WTC11 (cell line): ENCODE results near the gene UCP3. TPM values are rescaled to one million over a fixed set of nuclear protein-coding genes. Genes with fewer than 3 reads are reported as not detected.
A peak's percentile ranks its signal among the peaks of the same experiment; 100 is the strongest.
"Not testable (repeated sequence)": the region's sequence is repeated elsewhere in the genome, so short reads cannot be mapped to it uniquely, and the experiment has no call there.

Experiments used
- ATAC-seq: fragments of 200-7000 bp; cut with Tn5 transposase; 2 replicates; pipeline ENCODE4 v1.10.0; 2021; ENCODE audit warnings: mild to moderate bottlenecking, moderate library complexity
- CTCF ChIA-PET: fragments of 300-600 bp; sonication (Branson Sonifier 250); formaldehyde crosslinking; loops from one replicate; lab custom pipeline; 2021; ENCODE audit warnings: antibody characterized with exemption; lab: Charles Lee
- POLR2A ChIA-PET: fragments of 350-600 bp; sonication (Branson Sonifier 250); formaldehyde crosslinking; loops from one replicate; lab custom pipeline; 2021; ENCODE audit warnings: antibody characterized with exemption; lab: Charles Lee
- DNase-seq: peaks from one replicate; pipeline ENCODE4 v3.0.0; 2021; ENCODE audit warnings: low spot score
- H3K27ac Mint-ChIP-seq: 2 replicates; pipeline ENCODE4 v1.8.0; 2021; ENCODE audit warnings: mixed read lengths
- H3K27me3 Mint-ChIP-seq: 2 replicates; pipeline ENCODE4 v1.8.0; 2021; ENCODE audit warnings: low read depth, mild to moderate bottlenecking, moderate library complexity, mixed read lengths
- H3K36me3 Mint-ChIP-seq: 2 replicates; pipeline ENCODE4 v1.8.0; 2021; ENCODE audit warnings: mixed read lengths
- H3K4me1 Mint-ChIP-seq: 2 replicates; pipeline ENCODE4 v1.8.0; 2022; ENCODE audit warnings: mixed read lengths
- H3K4me3 Mint-ChIP-seq: 2 replicates; pipeline ENCODE4 v1.8.0; 2021; ENCODE audit warnings: mild to moderate bottlenecking, moderate library complexity, mixed read lengths
- H3K9me3 Mint-ChIP-seq: 2 replicates; pipeline ENCODE4 v1.8.0; 2021; ENCODE audit warnings: mixed read lengths
- EMX1 ChIP-seq: fragments of 250-450 bp; sonication (Bioruptor Pico); IDR thresholded peaks from 2 replicates; pipeline ENCODE4 v1.8.0; 2021; ENCODE audit warnings: mild to moderate bottlenecking
- FOXP1 ChIP-seq: sonication (generic); formaldehyde crosslinking; IDR thresholded peaks from 2 replicates; pipeline ENCODE4 v1.8.0; 2022; ENCODE audit warnings: missing genetic modification reagents, mild to moderate bottlenecking, moderate library complexity, borderline replicate concordance
- GRHL2 ChIP-seq: fragments of 250-450 bp; sonication (Bioruptor Pico); IDR thresholded peaks from 2 replicates; pipeline ENCODE4 v1.8.0; 2022; ENCODE audit warnings: mild to moderate bottlenecking, moderate library complexity; ENCODE audit not compliant: insufficient replicate concordance, severe bottlenecking
- IRF2 ChIP-seq: sonication (generic); formaldehyde crosslinking; IDR thresholded peaks from 2 replicates; pipeline ENCODE4 v1.8.0; 2022; ENCODE audit warnings: low read depth, missing genetic modification reagents, borderline replicate concordance
- NFYB ChIP-seq: sonication (generic); formaldehyde crosslinking; conservative IDR thresholded peaks from 2 replicates; pipeline ENCODE4 v1.8.0; 2022; ENCODE audit warnings: low read depth, missing genetic modification reagents
- TCF7 ChIP-seq: sonication (generic); formaldehyde crosslinking; IDR thresholded peaks from 2 replicates; pipeline ENCODE4 v1.8.0; 2022; ENCODE audit warnings: mild to moderate bottlenecking, low read depth, missing genetic modification reagents, moderate library complexity
- TEAD1 ChIP-seq: sonication (generic); formaldehyde crosslinking; IDR thresholded peaks from 2 replicates; pipeline ENCODE4 v1.8.0; 2022; ENCODE audit warnings: mild to moderate bottlenecking, missing genetic modification reagents
- TEAD4 ChIP-seq: sonication (generic); formaldehyde crosslinking; IDR thresholded peaks from 2 replicates; pipeline ENCODE4 v1.8.0; 2022; ENCODE audit warnings: mild to moderate bottlenecking, missing genetic modification reagents
- ZNF121 ChIP-seq: sonication (generic); formaldehyde crosslinking; IDR thresholded peaks from 2 replicates; pipeline ENCODE4 v1.8.0; 2023; ENCODE audit warnings: missing genetic modification reagents
- ZNF317 ChIP-seq: sonication (generic); formaldehyde crosslinking; IDR thresholded peaks from 2 replicates; pipeline ENCODE4 v1.8.1; 2023; ENCODE audit warnings: low read depth, mild to moderate bottlenecking, moderate library complexity, missing genetic modification reagents, borderline replicate concordance
- total RNA-seq: library from RNA; stranded (reverse); gene quantifications from 3 replicates; pipeline ENCODE4 v1.2.3, GENCODE V29; 2021
- TF ChIP-seq, protein P1 (sequence below): fragments of 200-600 bp; IDR thresholded peaks from 2 replicates; pipeline ENCODE4 v1.8.0; 2022; ENCODE audit warnings: antibody characterized with exemption
- TF ChIP-seq, protein P2 (sequence below): fragments of 250-450 bp; sonication (Bioruptor Pico); IDR thresholded peaks from 2 replicates; pipeline ENCODE4 v2.1.2; 2022; ENCODE audit warnings: mild to moderate bottlenecking, moderate library complexity
- TF ChIP-seq, protein P3 (sequence below): sonication (generic); formaldehyde crosslinking; IDR thresholded peaks from 2 replicates; pipeline ENCODE4 v1.8.0; 2023; ENCODE audit warnings: missing genetic modification reagents
- TF ChIP-seq, protein P4 (sequence below): sonication (generic); formaldehyde crosslinking; IDR thresholded peaks from 2 replicates; pipeline ENCODE4 v1.8.1; 2023; ENCODE audit warnings: mild to moderate bottlenecking, missing genetic modification reagents, moderate library complexity
- TF ChIP-seq, protein P5 (sequence below): sonication (generic); formaldehyde crosslinking; IDR thresholded peaks from 2 replicates; pipeline ENCODE4 v1.8.1; 2023; ENCODE audit warnings: mild to moderate bottlenecking, moderate library complexity, missing genetic modification reagents
- TF ChIP-seq, protein P6 (sequence below): sonication (generic); formaldehyde crosslinking; IDR thresholded peaks from 2 replicates; pipeline ENCODE4 v1.8.0; 2022; ENCODE audit warnings: mild to moderate bottlenecking, missing genetic modification reagents

UCP3 gene
- total RNA-seq, 1 experiment from 2014 or later: 0.55 TPM

DNA sequence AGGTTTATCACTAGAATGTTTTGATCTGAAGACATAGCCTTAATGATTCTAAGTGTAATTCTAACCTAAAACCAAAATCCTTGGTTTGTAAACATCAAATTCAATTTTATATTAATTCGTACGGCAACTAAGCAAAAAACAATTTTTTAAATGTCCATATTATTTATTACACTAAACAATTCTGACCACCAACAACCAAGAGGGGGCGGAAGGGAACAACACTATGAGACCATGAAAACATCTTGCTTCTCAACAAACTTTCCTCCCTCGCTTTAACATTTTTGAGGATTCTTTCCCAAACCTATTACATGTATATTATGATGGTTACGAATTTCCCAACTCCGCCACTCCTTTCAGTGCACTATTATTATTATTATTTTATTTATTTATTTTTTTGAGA, 19.7 kb downstream of the UCP3 start:
- Mint-ChIP-seq H3K36me3 (no peaks in the 10 kb centered on the region), H3K4me1 (peaks cover 11% of the 10 kb centered on the region), H3K27me3 (peaks cover under 1% of the 10 kb centered on the region; the same call in 1 of the 2 replicates), H3K27ac (no peak overlapping the region), H3K4me3 (no peak overlapping the region), H3K9me3 (no peaks in the 10 kb centered on the region)
- TF ChIP-seq GRHL2 (CRISPR knock-in tag) (no peak), ZNF121 (no peak), FOXP1 (CRISPR knock-in tag) (no peak), IRF2 (CRISPR knock-in tag) (no peak)
- TF ChIP-seq, protein P1, sequence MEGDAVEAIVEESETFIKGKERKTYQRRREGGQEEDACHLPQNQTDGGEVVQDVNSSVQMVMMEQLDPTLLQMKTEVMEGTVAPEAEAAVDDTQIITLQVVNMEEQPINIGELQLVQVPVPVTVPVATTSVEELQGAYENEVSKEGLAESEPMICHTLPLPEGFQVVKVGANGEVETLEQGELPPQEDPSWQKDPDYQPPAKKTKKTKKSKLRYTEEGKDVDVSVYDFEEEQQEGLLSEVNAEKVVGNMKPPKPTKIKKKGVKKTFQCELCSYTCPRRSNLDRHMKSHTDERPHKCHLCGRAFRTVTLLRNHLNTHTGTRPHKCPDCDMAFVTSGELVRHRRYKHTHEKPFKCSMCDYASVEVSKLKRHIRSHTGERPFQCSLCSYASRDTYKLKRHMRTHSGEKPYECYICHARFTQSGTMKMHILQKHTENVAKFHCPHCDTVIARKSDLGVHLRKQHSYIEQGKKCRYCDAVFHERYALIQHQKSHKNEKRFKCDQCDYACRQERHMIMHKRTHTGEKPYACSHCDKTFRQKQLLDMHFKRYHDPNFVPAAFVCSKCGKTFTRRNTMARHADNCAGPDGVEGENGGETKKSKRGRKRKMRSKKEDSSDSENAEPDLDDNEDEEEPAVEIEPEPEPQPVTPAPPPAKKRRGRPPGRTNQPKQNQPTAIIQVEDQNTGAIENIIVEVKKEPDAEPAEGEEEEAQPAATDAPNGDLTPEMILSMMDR: 0 out of 2 replicates have a peak, but pooled peaks have one; percentile 16
- ATAC-seq: no peak; the same call in 1 of the 2 replicates
- CTCF ChIA-PET: no interaction called here
- DNase-seq: no peak
- POLR2A ChIA-PET: no interaction called here

DNA sequence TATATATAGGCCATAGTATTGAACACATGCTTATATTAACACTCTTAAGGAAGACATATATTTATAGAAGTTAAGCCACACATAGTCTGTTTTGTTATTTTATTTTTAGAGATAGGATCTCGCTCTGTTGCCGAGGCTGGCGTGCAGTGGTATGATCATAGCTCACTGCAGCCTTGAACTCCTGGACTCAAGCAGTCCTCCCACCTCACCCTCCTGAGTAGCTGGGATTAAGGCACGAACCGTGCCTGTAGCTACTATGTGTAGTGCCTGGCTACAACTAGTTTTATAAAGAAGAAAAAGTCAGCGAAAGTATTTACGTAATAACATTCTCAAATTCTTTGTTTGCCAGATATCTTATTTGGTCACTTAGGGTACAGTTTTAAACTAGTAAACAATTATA, 20.7 kb downstream of the UCP3 start:
- ChIA-PET POLR2A (no interaction called here), CTCF (no interaction called here)
- H3K27ac Mint-ChIP-seq: no peak overlapping the region
- no peaks in the 10 kb centered on the region for H3K36me3 Mint-ChIP-seq
- H3K9me3 Mint-ChIP-seq: no peaks in the 10 kb centered on the region
- no peak for ATAC-seq
- H3K4me1 Mint-ChIP-seq: peaks cover 19% of the 10 kb centered on the region
- H3K4me3 Mint-ChIP-seq: no peak overlapping the region
- TF ChIP-seq IRF2 (CRISPR knock-in tag): no peak
- no peak for TF ChIP-seq EMX1
- no peak for TF ChIP-seq NFYB (CRISPR knock-in tag)
- TF ChIP-seq, protein P2, sequence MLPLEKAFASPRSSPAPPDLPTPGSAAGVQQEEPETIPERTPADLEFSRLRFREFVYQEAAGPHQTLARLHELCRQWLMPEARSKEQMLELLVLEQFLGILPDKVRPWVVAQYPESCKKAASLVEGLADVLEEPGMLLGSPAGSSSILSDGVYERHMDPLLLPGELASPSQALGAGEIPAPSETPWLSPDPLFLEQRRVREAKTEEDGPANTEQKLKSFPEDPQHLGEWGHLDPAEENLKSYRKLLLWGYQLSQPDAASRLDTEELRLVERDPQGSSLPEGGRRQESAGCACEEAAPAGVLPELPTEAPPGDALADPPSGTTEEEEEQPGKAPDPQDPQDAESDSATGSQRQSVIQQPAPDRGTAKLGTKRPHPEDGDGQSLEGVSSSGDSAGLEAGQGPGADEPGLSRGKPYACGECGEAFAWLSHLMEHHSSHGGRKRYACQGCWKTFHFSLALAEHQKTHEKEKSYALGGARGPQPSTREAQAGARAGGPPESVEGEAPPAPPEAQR (CRISPR knock-in tag): no peak
- no peak for TF ChIP-seq TEAD4 (CRISPR knock-in tag)
- TF ChIP-seq, protein P3, sequence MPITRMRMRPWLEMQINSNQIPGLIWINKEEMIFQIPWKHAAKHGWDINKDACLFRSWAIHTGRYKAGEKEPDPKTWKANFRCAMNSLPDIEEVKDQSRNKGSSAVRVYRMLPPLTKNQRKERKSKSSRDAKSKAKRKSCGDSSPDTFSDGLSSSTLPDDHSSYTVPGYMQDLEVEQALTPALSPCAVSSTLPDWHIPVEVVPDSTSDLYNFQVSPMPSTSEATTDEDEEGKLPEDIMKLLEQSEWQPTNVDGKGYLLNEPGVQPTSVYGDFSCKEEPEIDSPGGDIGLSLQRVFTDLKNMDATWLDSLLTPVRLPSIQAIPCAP (CRISPR knock-in tag): no peak
- TF ChIP-seq ZNF317: no peak
- no peak for TF ChIP-seq TEAD1
- peaks cover 6% of the 10 kb centered on the region for H3K27me3 Mint-ChIP-seq
- DNase-seq: no peak

DNA sequence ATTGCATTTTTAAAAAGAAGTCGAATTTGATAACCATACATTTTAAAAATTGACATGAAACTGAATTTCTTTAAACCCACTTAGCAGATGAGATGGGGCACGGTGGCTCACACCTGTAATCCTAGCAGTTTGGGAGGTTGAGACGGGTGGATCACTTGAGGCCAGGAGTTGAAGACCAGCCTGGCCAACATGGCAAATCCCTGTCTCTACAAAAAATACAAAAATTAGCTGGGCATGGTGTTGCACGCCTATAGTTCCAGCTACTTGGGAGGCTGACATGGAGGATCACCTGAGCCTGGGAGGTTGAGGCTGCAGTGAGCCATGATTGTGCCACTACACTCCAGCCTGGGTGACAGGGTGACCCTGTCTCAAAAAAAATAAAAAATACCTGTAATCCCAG, 23.2 kb downstream of the UCP3 start:
- peaks cover 23% of the 10 kb centered on the region for H3K4me1 Mint-ChIP-seq
- POLR2A ChIA-PET: not testable (repeated sequence)
- CTCF ChIA-PET: interaction anchor here (0.6 kb wide), 1 partner anchor 12 kb away, joined by 3 read pairs; no protein-coding TSS in a partner anchor

DNA sequence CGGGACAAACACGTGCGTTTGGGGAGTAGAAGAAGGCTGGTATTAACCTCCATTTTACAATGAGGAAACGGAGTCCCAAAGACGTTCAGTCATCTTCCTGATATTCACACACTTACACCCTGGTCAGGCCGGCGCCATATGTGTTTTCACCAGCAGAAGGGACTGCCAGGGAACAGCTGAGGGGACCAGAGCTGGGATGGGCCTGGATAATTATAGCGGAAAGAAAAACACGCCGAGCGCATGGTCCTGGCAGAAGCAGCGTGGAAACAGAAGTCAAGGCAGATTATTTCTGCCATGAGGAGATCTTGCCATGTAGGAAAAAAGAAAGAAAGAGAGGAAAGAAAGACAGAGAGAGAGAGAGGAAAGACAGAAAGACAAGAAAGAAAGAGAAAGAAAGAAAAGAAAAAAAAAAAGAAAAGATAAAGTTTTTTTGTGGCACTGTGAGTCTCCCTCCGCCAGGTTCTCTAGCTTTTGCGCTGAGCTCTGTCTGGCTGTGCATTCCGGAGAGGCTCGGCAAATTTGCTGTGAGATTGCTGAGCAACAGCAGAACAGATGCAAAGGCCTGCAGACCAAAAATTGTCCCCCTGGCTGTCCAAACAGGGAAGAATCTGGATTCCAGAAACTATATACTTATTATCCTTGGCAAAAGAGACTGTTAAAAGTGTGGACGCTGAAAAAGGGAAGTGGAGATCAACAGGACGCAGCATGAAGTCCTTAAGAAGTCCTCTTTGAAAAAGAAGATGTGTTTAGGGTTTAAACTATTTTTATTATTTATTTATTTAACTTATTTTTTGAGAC, 24.9 kb downstream of the UCP3 start:
- H3K27me3 Mint-ChIP-seq: peaks cover 6% of the 10 kb centered on the region
- peak overlapping the region; percentile 94 for H3K4me3 Mint-ChIP-seq
- ChIA-PET POLR2A (interaction anchor here (0.5 kb wide), 1 partner anchor 162 kb away, joined by 3 read pairs; no protein-coding TSS in a partner anchor), CTCF (interaction anchor here (0.7 kb wide), 1 partner anchor 28 kb away, joined by 3 read pairs; no protein-coding TSS in a partner anchor)
- peak overlapping the region; percentile 20; the same call in 1 of the 2 replicates for H3K27ac Mint-ChIP-seq
- H3K36me3 Mint-ChIP-seq: peaks cover 15% of the 10 kb centered on the region
- H3K4me1 Mint-ChIP-seq: peaks cover 32% of the 10 kb centered on the region
- ATAC-seq (no peak), DNase-seq (no peak)
- H3K9me3 Mint-ChIP-seq: no peaks in the 10 kb centered on the region
- TF ChIP-seq, protein P4, sequence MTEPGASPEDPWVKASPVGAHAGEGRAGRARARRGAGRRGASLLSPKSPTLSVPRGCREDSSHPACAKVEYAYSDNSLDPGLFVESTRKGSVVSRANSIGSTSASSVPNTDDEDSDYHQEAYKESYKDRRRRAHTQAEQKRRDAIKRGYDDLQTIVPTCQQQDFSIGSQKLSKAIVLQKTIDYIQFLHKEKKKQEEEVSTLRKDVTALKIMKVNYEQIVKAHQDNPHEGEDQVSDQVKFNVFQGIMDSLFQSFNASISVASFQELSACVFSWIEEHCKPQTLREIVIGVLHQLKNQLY (CRISPR knock-in tag): no peak
- TF ChIP-seq, protein P5, sequence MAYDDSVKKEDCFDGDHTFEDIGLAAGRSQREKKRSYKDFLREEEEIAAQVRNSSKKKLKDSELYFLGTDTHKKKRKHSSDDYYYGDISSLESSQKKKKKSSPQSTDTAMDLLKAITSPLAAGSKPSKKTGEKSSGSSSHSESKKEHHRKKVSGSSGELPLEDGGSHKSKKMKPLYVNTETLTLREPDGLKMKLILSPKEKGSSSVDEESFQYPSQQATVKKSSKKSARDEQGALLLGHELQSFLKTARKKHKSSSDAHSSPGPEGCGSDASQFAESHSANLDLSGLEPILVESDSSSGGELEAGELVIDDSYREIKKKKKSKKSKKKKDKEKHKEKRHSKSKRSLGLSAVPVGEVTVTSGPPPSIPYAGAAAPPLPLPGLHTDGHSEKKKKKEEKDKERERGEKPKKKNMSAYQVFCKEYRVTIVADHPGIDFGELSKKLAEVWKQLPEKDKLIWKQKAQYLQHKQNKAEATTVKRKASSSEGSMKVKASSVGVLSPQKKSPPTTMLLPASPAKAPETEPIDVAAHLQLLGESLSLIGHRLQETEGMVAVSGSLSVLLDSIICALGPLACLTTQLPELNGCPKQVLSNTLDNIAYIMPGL (CRISPR knock-in tag): 0 out of 2 replicates have a peak, but pooled peaks have one; percentile 7
- no peak for TF ChIP-seq TCF7 (CRISPR knock-in tag)
- TF ChIP-seq, protein P6, sequence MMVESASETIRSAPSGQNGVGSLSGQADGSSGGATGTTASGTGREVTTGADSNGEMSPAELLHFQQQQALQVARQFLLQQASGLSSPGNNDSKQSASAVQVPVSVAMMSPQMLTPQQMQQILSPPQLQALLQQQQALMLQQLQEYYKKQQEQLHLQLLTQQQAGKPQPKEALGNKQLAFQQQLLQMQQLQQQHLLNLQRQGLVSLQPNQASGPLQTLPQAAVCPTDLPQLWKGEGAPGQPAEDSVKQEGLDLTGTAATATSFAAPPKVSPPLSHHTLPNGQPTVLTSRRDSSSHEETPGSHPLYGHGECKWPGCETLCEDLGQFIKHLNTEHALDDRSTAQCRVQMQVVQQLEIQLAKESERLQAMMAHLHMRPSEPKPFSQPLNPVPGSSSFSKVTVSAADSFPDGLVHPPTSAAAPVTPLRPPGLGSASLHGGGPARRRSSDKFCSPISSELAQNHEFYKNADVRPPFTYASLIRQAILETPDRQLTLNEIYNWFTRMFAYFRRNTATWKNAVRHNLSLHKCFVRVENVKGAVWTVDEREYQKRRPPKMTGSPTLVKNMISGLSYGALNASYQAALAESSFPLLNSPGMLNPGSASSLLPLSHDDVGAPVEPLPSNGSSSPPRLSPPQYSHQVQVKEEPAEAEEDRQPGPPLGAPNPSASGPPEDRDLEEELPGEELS (CRISPR knock-in tag): no peak

More for the DNA sequence above, 23.2 kb downstream of the UCP3 start:
- ATAC-seq, H3K9me3 Mint-ChIP-seq, H3K27ac Mint-ChIP-seq, DNase-seq, H3K4me3 Mint-ChIP-seq, H3K27me3 Mint-ChIP-seq, H3K36me3 Mint-ChIP-seq: not testable (repeated sequence)
